ENCODE results near the gene SLC16A1.

DNA sequence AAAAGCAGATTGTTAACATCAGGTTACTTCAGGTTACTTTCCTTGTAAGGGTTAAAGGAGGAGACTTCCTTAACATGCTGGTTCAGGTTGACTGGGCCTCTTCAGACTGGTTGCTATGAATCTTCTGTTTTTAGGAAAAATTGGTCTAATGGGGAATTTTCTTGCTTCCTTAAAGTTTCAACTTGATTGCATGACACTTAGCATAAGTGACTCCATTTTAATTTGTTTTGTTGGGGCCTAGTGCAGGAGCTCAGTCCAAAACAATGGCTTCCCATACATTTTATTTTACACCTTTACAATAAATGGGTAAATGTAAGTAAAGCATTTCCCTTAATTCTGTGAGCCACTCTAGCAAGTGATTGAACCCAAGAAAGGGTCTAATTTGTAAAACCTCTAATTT is 53.8 kb downstream of the SLC16A1 start:
- TF ChIP-seq, protein P1, sequence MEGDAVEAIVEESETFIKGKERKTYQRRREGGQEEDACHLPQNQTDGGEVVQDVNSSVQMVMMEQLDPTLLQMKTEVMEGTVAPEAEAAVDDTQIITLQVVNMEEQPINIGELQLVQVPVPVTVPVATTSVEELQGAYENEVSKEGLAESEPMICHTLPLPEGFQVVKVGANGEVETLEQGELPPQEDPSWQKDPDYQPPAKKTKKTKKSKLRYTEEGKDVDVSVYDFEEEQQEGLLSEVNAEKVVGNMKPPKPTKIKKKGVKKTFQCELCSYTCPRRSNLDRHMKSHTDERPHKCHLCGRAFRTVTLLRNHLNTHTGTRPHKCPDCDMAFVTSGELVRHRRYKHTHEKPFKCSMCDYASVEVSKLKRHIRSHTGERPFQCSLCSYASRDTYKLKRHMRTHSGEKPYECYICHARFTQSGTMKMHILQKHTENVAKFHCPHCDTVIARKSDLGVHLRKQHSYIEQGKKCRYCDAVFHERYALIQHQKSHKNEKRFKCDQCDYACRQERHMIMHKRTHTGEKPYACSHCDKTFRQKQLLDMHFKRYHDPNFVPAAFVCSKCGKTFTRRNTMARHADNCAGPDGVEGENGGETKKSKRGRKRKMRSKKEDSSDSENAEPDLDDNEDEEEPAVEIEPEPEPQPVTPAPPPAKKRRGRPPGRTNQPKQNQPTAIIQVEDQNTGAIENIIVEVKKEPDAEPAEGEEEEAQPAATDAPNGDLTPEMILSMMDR (conservative IDR thresholded peaks at IDR 0.05), result no peak
- TF ChIP-seq EZH2 (IDR thresholded peaks at IDR 0.05; ENCODE audit: low read depth), result no peak
